Fibroblast of villous mesenchyme (primary cell): Measurements from ENCODE around the gene MRGPRX4. TPM values are rescaled to one million over a fixed set of nuclear protein-coding genes. Genes with fewer than 3 reads are reported as not detected.
A peak's percentile ranks its signal among the peaks of the same experiment; 100 is the strongest.
"Not testable (repeated sequence)": the region's sequence is repeated elsewhere in the genome, so short reads cannot be mapped to it uniquely, and the experiment has no call there.

ENCODE experiments used
- DNase-seq: peaks from one replicate; pipeline ENCODE4 v3.0.0-alpha.2; 2010; ENCODE audit warnings: low read depth
- H3K4me3 ChIP-seq: 2 replicates; pipeline ENCODE4 v1.5.1; 2011; ENCODE audit warnings: low read depth, mild to moderate bottlenecking, low read length
- CTCF ChIP-seq: IDR thresholded peaks from 2 replicates; pipeline ENCODE4 v1.5.1; 2012; ENCODE audit warnings: low read depth, mild to moderate bottlenecking, low read length; ENCODE audit not compliant: insufficient read depth
- total RNA-seq: library from RNA; depleted of rRNA; stranded (reverse); fragments of >200 nt; gene quantifications from 2 replicates; pipeline ENCODE4 v1.2.3, GENCODE V29; 2012

MRGPRX4 gene
- total RNA-seq, 1 donor, result not detected

GRCh38 chr11:18188796-18189195, 16.2 kb downstream of the MRGPRX4 start:
- TF ChIP-seq CTCF, result no peak
- DNase-seq, result no peak
- no peak overlapping the region for H3K4me3 ChIP-seq

GRCh38 chr11:18189476-18190245, 17.0 kb downstream of the MRGPRX4 start:
- not testable (repeated sequence) for H3K4me3 ChIP-seq, DNase-seq

GRCh38 chr11:18191376-18191775, 18.7 kb downstream of the MRGPRX4 start:
- TF ChIP-seq CTCF, result no peak
- H3K4me3 ChIP-seq, result no peak overlapping the region
- DNase-seq, result no peak

- no peak for TF ChIP-seq CTCF
- no peak for DNase-seq
- no peak overlapping the region for H3K4me3 ChIP-seq
These were observed 20.4 kb downstream of the MRGPRX4 start for GRCh38 chr11:18193010-18193409.

- no peak for DNase-seq
- no peak overlapping the region for H3K4me3 ChIP-seq
- no peak for TF ChIP-seq CTCF
These were observed 23.9 kb downstream of the MRGPRX4 start for GRCh38 chr11:18196532-18196931.

- DNase-seq, H3K4me3 ChIP-seq: not testable (repeated sequence)
These were observed 25.1 kb downstream of the MRGPRX4 start for GRCh38 chr11:18197738-18198137.

- TF ChIP-seq CTCF, result peak; percentile 65
- peak; percentile 26 for DNase-seq
- H3K4me3 ChIP-seq, result no peak overlapping the region
These were observed 31.1 kb downstream of the MRGPRX4 start for GRCh38 chr11:18203723-18204122.

GRCh38 chr11:18204220-18204619, 31.6 kb downstream of the MRGPRX4 start:
- TF ChIP-seq CTCF, result no peak
- no peak overlapping the region for H3K4me3 ChIP-seq
- no peak for DNase-seq
